Right atrium auricular region (tissue), 2 donors: ENCODE data around the gene ABCA8. TPM values are rescaled to one million over a fixed set of nuclear protein-coding genes. Genes with fewer than 3 reads are reported as not detected.
"Not testable (repeated sequence)": the region's sequence is repeated elsewhere in the genome, so short reads cannot be mapped to it uniquely, and the experiment has no call there.

Experiments used
- DNase-seq: peaks from one replicate; pipeline ENCODE4 v3.0.0-alpha.2; 2019; ENCODE audit warnings: low spot score
- H3K27ac ChIP-seq, 2 donors: fragments of 200-600 bp; sonication (generic); 1 replicate in 1 of 2; 2 replicates in 1 of 2; pipeline ENCODE4 v1.5.1; 2016 to 2019
- H3K27me3 ChIP-seq, 2 donors: fragments of 200-600 bp; sonication (generic); one replicate each; pipeline versions ENCODE4 v1.5.1 to v1.6.0; 2017 to 2019
- H3K36me3 ChIP-seq: fragments of 200-600 bp; sonication (generic); one replicate; pipeline ENCODE4 v1.5.1; 2016
- H3K4me1 ChIP-seq, 2 donors: fragments of 200-600 bp; sonication (generic); one replicate each; pipeline versions ENCODE4 v1.5.1 to v1.6.0; 2017 to 2019
- H3K4me3 ChIP-seq, 2 donors: fragments of 200-600 bp; sonication (generic); 1 replicate in 1 of 2; 2 replicates in 1 of 2; pipeline ENCODE4 v1.5.1; 2017 to 2019; ENCODE audit warnings: mild to moderate bottlenecking in 1 of 2, moderate library complexity in 1 of 2
- H3K9me3 ChIP-seq, 2 donors: fragments of 200-600 bp; sonication (generic); one replicate each; pipeline ENCODE4 v1.5.1; 2019
- total RNA-seq, 2 donors: library from RNA; depleted of rRNA; stranded (reverse); fragments of >200 nt; gene quantifications; one replicate each; pipeline ENCODE4 v1.1.0, GENCODE V29; 2016
- TF ChIP-seq, protein P1 (sequence below), 2 donors: fragments of 200-600 bp; sonication (generic); IDR thresholded peaks; one replicate each; pipeline ENCODE4 v1.5.1; 2019; ENCODE audit warnings: antibody characterized with exemption in 2 of 2

The ABCA8 gene
- total RNA-seq, 2 donors from 2014 or later = 59.1 to 65.9 TPM

DNA sequence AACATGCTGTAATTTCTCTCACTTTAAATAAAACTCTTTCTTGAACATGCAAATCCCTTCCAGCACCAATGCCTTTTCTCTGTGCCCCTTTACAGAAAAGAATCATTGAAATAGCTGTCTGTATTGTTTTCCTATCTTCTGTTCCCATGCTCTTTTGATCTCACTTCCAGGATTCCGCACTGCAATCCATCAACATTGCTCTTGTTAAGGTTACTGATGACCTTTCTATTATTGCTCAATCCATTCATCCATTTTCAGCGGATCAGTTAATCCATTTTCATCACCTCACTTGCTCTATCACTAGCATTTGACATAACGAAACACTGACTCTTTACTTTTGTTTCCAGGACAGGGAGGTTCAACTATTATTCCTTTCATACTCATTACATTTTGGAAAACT, 130.5 kb downstream of the ABCA8 start:
- H3K27ac ChIP-seq = no peak overlapping the region
- H3K4me1 ChIP-seq = peaks cover 0 to 16% of the 10 kb centered on the region in 2 donors
- H3K4me3 ChIP-seq = no peak overlapping the region
- TF ChIP-seq, protein P1, sequence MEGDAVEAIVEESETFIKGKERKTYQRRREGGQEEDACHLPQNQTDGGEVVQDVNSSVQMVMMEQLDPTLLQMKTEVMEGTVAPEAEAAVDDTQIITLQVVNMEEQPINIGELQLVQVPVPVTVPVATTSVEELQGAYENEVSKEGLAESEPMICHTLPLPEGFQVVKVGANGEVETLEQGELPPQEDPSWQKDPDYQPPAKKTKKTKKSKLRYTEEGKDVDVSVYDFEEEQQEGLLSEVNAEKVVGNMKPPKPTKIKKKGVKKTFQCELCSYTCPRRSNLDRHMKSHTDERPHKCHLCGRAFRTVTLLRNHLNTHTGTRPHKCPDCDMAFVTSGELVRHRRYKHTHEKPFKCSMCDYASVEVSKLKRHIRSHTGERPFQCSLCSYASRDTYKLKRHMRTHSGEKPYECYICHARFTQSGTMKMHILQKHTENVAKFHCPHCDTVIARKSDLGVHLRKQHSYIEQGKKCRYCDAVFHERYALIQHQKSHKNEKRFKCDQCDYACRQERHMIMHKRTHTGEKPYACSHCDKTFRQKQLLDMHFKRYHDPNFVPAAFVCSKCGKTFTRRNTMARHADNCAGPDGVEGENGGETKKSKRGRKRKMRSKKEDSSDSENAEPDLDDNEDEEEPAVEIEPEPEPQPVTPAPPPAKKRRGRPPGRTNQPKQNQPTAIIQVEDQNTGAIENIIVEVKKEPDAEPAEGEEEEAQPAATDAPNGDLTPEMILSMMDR (IDR thresholded peaks at IDR 0.05) = no peak
- H3K27me3 ChIP-seq = no peaks in the 10 kb centered on the region
- H3K9me3 ChIP-seq = no peaks in the 10 kb centered on the region
- no peaks in the 10 kb centered on the region for H3K36me3 ChIP-seq
- no peak for DNase-seq

DNA sequence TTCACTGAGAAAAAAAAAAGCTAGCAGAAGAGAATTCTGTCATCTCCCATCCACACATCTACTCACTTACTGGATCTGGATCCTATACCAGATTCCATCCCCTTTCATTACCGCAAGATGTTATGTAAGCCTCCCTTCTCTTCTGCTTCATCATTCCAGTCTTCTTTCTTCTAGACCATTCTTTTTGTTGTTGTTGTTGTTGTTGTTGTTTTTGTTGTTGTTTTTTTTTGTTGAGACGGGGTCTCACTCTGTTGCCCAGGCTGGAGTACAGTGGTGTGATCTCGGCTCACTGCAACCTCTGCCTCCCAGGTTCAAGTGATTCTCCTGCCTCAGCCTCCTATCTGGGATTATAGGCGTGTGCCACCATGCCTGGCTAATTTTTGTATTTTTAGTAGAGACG, 131.0 kb downstream of the ABCA8 start:
- H3K36me3 ChIP-seq, H3K27me3 ChIP-seq, DNase-seq, H3K9me3 ChIP-seq, H3K4me3 ChIP-seq, H3K27ac ChIP-seq: not testable (repeated sequence)
- peaks cover 0 to 16% of the 10 kb centered on the region in 2 donors for H3K4me1 ChIP-seq

- no peaks in the 10 kb centered on the region for H3K36me3 ChIP-seq
- TF ChIP-seq, protein P1 (IDR thresholded peaks at IDR 0.05) = no peak
- H3K4me3 ChIP-seq = no peak overlapping the region
- no peaks in the 10 kb centered on the region for H3K27me3 ChIP-seq
- H3K4me1 ChIP-seq = peaks cover 0 to 16% of the 10 kb centered on the region in 2 donors
- no peak overlapping the region for H3K27ac ChIP-seq
- no peak for DNase-seq
- no peaks in the 10 kb centered on the region for H3K9me3 ChIP-seq
These were observed 132.4 kb downstream of the ABCA8 start for GRCh38 chr17:68822719-68823289.

GRCh38 chr17:68821860-68822696, 133.1 kb downstream of the ABCA8 start:
- TF ChIP-seq, protein P1 (IDR thresholded peaks at IDR 0.05) = no peak
- no peaks in the 10 kb centered on the region for H3K36me3 ChIP-seq
- no peaks in the 10 kb centered on the region for H3K9me3 ChIP-seq
- no peak overlapping the region for H3K27ac ChIP-seq
- H3K4me1 ChIP-seq = peaks cover 0 to 16% of the 10 kb centered on the region in 2 donors
- H3K4me3 ChIP-seq = no peak overlapping the region
- no peak for DNase-seq
- H3K27me3 ChIP-seq = no peaks in the 10 kb centered on the region

DNA sequence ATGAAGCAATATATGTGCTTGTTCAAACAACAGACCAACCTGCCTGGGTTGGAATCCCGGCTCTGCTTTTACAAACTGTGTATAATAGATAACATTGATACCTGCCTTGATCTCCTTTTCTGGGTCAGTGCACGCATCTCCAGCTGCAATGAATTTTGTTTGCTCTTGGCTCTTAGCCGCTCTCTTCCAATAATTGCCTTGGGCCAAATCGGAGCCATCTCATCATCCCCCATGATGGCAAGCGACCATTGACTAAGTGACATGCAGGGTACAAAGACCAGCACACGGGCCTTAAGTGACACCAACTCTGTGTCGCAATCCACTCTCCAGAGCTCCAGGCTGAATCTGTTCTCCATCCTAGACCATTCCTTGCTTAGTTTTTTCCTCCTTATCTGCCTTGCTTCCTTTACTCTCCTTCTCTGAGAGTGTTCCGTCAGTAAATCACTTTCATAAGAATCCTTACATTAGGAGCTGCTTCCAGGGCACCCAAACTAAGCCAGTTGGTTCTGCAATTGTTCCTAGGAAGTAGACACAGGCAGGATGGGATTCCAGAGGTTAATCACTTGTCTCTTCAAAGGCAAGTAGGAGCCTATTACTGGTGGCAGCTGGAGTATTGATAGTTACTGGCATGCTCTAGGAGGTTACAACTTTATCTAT, 134.2 kb downstream of the ABCA8 start:
- Histone ChIP-seq H3K36me3 (no peaks in the 10 kb centered on the region), H3K27ac (no peak overlapping the region), H3K9me3 (no peaks in the 10 kb centered on the region), H3K27me3 (no peaks in the 10 kb centered on the region), H3K4me3 (no peak overlapping the region), H3K4me1 (peaks cover 0 to 16% of the 10 kb centered on the region in 2 donors)
- TF ChIP-seq, protein P1 (IDR thresholded peaks at IDR 0.05) = no peak
- DNase-seq = no peak

- Histone ChIP-seq H3K27ac (no peak overlapping the region), H3K4me1 (peaks cover 0 to 16% of the 10 kb centered on the region in 2 donors), H3K4me3 (no peak overlapping the region), H3K9me3 (no peaks in the 10 kb centered on the region), H3K36me3 (no peaks in the 10 kb centered on the region), H3K27me3 (no peaks in the 10 kb centered on the region)
- no peak for DNase-seq
- TF ChIP-seq, protein P1 (IDR thresholded peaks at IDR 0.05) = no peak
These were observed 134.7 kb downstream of the ABCA8 start for GRCh38 chr17:68820476-68820824.
